Activated naive CD8-positive, alpha-beta T cell treated with anti-CD3 and anti-CD28 coated beads, Interleukin-2, amount 10 ng/mL, durations not matched to agents 7 days and 5 days (primary cell): ENCODE data around the gene SNX7. TPM values are rescaled to one million over a fixed set of nuclear protein-coding genes. Genes with fewer than 3 reads are reported as not detected.

Source experiments
- ATAC-seq: fragments of 150-1000 bp; cut with Tn5 transposase; one replicate; pipeline ENCODE4 v1.10.0; 2021; ENCODE audit warnings: low read depth, moderate library complexity
- POLR2A ChIA-PET: fragments of 350-600 bp; sonication (Branson Sonifier 250); formaldehyde crosslinking; loops from one replicate; lab custom pipeline; 2021; ENCODE audit warnings: antibody characterized with exemption; lab: Charles Lee
- DNase-seq: peaks from one replicate; pipeline ENCODE4 v3.0.0; 2021
- H3K27ac Mint-ChIP-seq: one replicate; pipeline ENCODE4 v1.8.0; 2022; ENCODE audit warnings: mild to moderate bottlenecking, mixed read lengths
- H3K27me3 Mint-ChIP-seq: one replicate; pipeline ENCODE4 v1.8.0; 2022; ENCODE audit warnings: mild to moderate bottlenecking, moderate library complexity, mixed read lengths
- H3K36me3 Mint-ChIP-seq: one replicate; pipeline ENCODE4 v1.8.0; 2021; ENCODE audit warnings: mild to moderate bottlenecking, mixed read lengths
- H3K4me1 Mint-ChIP-seq: one replicate; pipeline ENCODE4 v1.8.0; 2021; ENCODE audit warnings: mixed read lengths
- H3K4me3 Mint-ChIP-seq: one replicate; pipeline ENCODE4 v1.8.0; 2022; ENCODE audit warnings: mild to moderate bottlenecking, moderate library complexity, mixed read lengths
- H3K9me3 Mint-ChIP-seq: one replicate; pipeline ENCODE4 v1.8.0; 2021; ENCODE audit warnings: mixed read lengths
- total RNA-seq, 2 experiments: library from RNA; stranded (reverse); gene quantifications; one replicate each; pipeline ENCODE4 v1.2.3, GENCODE V29; 2021

The SNX7 gene
- total RNA-seq, 2 experiments from 2014 or later: not detected

DNA sequence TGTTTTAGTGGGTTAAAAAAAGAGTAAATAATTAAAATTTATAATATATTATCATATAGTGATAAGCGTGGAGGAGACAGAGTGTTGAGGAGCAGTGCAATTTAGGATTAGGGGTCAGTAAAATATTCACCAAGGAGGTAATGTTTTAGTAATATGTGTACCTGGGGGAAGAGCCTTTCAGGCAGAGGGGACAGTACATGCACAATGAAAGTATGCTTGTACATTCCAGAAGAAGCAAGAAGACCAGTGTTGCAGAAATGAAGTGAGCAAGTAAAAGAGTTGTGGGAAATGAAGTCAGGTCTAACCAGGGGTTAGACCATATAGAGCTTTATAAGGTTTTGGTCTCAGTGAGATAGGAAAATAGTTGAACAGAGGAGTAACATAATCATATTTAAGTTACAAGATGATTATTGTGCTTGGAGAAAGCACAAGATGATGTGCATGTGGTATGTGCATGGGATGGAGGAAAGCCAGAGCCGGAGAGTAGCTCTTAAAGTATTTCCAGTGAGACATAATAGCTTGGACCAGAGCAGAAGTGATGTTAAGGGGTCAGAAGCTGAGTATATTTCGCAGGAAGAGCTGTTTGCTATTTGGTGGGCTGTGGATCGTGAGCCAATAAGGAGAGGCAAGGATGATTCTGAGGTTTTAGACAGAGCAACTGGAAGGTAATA, 44.8 kb downstream of the SNX7 start:
- Mint-ChIP-seq H3K4me3 (no peak overlapping the region), H3K4me1 (no peaks in the 10 kb centered on the region), H3K27me3 (peaks cover 2% of the 10 kb centered on the region), H3K36me3 (no peaks in the 10 kb centered on the region), H3K27ac (no peak overlapping the region), H3K9me3 (no peaks in the 10 kb centered on the region)
- ATAC-seq (no peak), DNase-seq (no peak)
- POLR2A ChIA-PET: no interaction called here

DNA sequence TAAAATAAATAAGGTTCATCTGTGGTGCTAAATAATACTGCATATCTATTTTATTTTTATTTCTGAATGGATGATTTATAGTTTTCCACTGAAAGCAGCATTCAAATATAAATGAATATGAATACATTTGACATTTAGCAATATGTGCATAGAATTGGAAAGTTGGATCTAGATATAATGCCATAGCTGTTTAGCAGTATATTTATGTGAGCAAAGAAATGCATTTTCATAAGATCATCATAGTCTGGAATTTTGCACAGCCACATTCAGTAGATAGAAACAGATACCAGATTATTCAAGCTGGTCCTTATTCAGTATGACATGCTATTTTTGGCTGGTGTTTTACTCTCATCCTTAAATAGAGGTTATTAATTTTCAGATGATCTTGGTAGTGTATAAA, 46.0 kb downstream of the SNX7 start:
- ATAC-seq: no peak

DNA sequence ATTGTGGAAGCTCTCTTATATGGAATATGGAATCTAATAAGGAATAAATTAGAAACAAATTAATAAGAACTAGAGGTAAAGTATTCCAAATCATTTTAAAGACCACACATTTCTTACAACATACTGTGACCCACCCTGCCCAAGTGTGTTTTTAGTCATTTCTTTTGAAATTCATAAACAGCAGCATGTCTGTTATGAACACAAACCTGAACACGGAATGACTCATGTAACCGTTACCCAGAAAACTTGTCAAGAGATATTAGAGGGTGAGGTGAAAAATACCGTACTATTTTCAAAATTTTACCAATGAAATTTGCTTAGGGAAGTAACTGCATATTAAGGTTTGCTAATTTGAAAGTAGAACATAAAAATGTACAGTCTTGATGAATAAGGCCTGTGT, 48.4 kb downstream of the SNX7 start:
- H3K27me3 Mint-ChIP-seq: peaks cover 2% of the 10 kb centered on the region
- no peaks in the 10 kb centered on the region for H3K36me3 Mint-ChIP-seq
- H3K4me1 Mint-ChIP-seq: no peaks in the 10 kb centered on the region
- POLR2A ChIA-PET: no interaction called here
- ATAC-seq: no peak
- H3K9me3 Mint-ChIP-seq: no peaks in the 10 kb centered on the region
- DNase-seq: no peak
- no peak overlapping the region for H3K27ac Mint-ChIP-seq
- H3K4me3 Mint-ChIP-seq: no peak overlapping the region

More for the DNA sequence above, 46.0 kb downstream of the SNX7 start:
- Mint-ChIP-seq H3K4me3 (no peak overlapping the region), H3K4me1 (no peaks in the 10 kb centered on the region), H3K9me3 (no peaks in the 10 kb centered on the region), H3K36me3 (no peaks in the 10 kb centered on the region), H3K27ac (no peak overlapping the region), H3K27me3 (peaks cover 2% of the 10 kb centered on the region)
- POLR2A ChIA-PET: no interaction called here
- no peak for DNase-seq

DNA sequence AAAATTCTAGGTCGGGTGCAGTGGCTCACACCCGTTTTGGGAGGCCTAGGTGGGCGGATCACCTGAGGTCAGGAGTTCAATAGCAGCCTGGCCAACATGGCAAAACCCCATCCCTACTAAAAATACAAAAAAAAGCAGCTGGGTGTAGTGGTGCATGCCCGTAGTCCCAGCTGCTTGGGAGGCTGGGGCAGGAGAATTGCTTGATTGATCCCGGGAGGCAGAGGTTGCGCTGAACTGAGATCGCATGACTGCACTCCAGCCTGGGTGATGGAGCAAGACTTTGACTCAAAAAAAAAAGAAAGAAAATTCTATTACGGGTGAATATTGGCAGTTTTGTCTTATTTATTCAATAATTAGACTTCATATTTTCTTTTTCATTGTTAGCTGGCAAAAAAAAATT, 62.1 kb downstream of the SNX7 start:
- H3K27me3 Mint-ChIP-seq: peaks cover 3% of the 10 kb centered on the region
- POLR2A ChIA-PET: no interaction called here
- no peak for DNase-seq

DNA sequence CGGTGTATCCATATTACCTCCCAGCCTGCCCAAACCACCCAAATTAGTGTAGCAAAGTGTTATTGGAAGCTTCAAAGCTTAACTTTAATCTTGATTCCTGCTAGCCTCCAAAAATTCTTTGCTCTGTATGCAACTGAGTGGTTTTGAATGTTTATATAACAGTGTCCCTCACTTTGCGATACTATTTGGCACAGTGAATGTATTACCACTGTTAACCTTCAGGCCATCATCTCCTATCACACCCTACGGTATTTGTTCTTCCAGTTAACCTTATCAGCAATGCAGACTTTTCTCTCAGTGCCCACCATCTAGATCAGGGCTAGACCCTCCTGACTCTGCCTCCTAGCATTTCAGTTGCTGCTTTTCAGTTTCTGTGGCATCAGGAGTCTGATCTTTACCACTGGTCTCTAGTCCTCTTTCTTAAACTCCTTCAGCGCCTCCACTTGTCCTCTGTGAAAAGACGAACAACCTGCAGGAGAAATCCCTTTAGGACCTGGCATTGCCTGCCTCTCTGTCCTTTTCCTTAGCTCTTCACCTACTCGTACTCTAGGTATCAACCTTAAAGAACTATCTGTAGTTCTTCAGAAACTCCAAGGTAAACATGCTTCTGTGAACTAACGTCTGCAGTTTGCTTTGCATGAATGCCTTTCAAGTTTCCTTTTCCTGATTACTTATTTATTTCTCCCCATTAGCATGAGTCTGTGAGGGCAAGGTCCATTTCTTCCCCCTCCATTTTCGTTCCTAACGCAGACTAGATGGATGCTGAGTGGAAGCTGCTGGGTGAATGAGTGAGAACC, 71.7 kb downstream of the SNX7 start:
- H3K36me3 Mint-ChIP-seq: no peaks in the 10 kb centered on the region
- no peaks in the 10 kb centered on the region for H3K9me3 Mint-ChIP-seq
- H3K4me3 Mint-ChIP-seq: no peak overlapping the region
- no peak for ATAC-seq
- no peak overlapping the region for H3K27ac Mint-ChIP-seq
- H3K4me1 Mint-ChIP-seq: no peaks in the 10 kb centered on the region
- POLR2A ChIA-PET: no interaction called here
- peaks cover 3% of the 10 kb centered on the region for H3K27me3 Mint-ChIP-seq
- no peak for DNase-seq

More for the DNA sequence above, 62.1 kb downstream of the SNX7 start:
- Mint-ChIP-seq H3K9me3 (no peaks in the 10 kb centered on the region), H3K36me3 (no peaks in the 10 kb centered on the region), H3K27ac (no peak overlapping the region), H3K4me1 (no peaks in the 10 kb centered on the region), H3K4me3 (no peak overlapping the region)
- ATAC-seq: no peak

DNA sequence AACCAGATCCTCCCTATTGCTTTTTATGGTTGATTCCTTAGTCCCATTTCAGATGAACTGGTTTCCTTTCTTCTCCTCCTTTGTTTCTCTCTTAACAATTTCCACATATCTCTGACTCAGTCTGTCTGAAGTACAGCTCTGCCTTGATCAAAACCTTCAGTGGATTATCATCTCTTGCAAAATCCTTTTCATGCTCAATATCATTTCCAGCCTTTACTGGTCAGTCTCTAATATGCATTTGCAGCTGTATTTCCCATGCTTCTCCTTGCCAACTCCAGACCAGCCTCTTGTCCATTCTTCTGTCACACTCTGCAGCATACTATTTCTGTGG, 72.2 kb downstream of the SNX7 start:
- H3K4me1 Mint-ChIP-seq: no peaks in the 10 kb centered on the region
- DNase-seq (no peak), ATAC-seq (no peak)
- no peaks in the 10 kb centered on the region for H3K9me3 Mint-ChIP-seq
- H3K36me3 Mint-ChIP-seq: no peaks in the 10 kb centered on the region
- H3K4me3 Mint-ChIP-seq: no peak overlapping the region
- H3K27me3 Mint-ChIP-seq: peaks cover 3% of the 10 kb centered on the region
- no peak overlapping the region for H3K27ac Mint-ChIP-seq
- POLR2A ChIA-PET: no interaction called here

DNA sequence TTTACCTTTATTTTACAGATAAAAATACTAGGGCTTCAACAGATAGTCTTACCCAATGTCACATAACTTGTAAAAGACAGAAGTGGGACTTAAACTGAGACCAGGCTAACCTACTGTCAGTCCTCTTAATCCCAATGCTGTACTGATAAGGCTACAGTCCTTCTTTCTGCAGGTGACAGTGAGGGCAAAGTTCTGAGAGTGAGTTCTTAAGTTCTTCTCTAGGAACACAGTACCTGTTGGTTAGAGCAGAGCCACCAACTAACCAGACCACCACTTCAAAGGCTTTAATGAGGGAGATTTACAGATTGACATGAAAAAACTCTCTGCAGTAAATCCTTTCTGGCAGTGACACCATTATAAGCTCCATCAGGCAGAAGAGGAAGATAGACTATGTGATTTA, 74.2 kb downstream of the SNX7 start:
- Mint-ChIP-seq H3K9me3 (no peaks in the 10 kb centered on the region), H3K27ac (no peak overlapping the region), H3K4me3 (no peak overlapping the region), H3K27me3 (peaks cover 7% of the 10 kb centered on the region), H3K36me3 (no peaks in the 10 kb centered on the region), H3K4me1 (no peaks in the 10 kb centered on the region)
- DNase-seq (no peak), ATAC-seq (no peak)
- POLR2A ChIA-PET: no interaction called here

DNA sequence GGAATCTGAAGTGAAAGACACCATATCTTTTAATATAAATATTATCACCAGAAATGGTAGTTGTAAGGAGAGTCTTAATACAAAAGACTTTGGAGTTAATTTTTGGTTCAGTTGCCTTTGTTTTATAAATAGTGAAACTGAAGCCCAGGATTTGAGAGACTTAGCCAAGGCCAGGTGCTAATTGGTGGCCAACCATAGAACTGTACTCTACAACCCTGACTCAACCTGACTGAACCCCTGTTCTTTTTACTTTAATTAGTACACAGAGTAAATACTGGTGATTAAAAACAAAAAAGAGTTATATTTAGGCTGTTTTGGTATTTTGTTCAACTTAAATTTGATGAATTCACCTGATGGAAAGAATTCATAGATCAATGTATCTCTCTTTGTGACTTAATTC, 76.3 kb downstream of the SNX7 start:
- Mint-ChIP-seq H3K9me3 (no peaks in the 10 kb centered on the region), H3K27me3 (peaks cover 7% of the 10 kb centered on the region), H3K27ac (no peak overlapping the region), H3K36me3 (no peaks in the 10 kb centered on the region), H3K4me1 (no peaks in the 10 kb centered on the region), H3K4me3 (no peak overlapping the region)
- ATAC-seq (no peak), DNase-seq (no peak)
- POLR2A ChIA-PET: no interaction called here

DNA sequence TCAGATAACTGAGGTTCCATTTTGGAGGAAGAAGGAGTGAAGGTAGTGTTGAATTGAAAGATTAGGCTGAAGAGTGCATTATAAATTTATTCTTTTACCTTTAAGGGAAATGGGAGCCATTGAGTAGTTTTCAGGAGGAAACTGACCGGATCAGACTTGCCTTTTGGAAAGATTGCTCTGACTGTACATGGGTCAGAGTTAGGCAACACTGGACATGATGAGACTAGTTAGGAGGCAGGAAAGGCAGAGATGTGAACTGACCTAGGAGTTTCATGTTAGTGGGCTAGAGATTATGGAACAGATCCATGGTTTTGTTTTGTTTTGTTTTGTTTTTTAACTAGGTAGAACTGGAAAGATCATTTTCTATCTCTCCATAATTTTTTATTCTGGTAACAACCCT, 78.2 kb downstream of the SNX7 start:
- POLR2A ChIA-PET: no interaction called here
- no peak overlapping the region for H3K4me3 Mint-ChIP-seq
- H3K27me3 Mint-ChIP-seq: peaks cover 10% of the 10 kb centered on the region
- no peaks in the 10 kb centered on the region for H3K9me3 Mint-ChIP-seq
- H3K27ac Mint-ChIP-seq: no peak overlapping the region
- H3K4me1 Mint-ChIP-seq: no peaks in the 10 kb centered on the region
- DNase-seq (no peak), ATAC-seq (no peak)
- no peaks in the 10 kb centered on the region for H3K36me3 Mint-ChIP-seq

DNA sequence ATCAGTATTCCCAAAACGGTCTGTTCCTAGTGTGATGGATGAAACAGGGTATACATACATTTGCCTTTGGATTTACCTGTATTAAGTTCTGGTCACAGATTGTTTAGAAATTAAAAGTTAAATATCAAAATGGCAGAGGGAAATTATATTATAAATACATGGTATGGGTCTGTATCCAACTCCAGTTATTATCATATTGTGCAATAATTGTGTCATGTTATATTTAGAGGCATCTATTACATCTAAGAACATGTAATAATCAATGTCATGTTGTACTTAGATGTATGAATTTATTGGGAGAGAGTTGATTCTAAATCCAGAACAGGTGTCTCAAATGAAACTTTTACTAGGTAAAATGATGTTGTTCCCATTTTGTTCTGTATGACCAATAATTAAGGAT, 79.6 kb downstream of the SNX7 start:
- ATAC-seq (no peak), DNase-seq (no peak)
- Mint-ChIP-seq H3K27me3 (peaks cover 10% of the 10 kb centered on the region), H3K36me3 (no peaks in the 10 kb centered on the region), H3K4me3 (no peak overlapping the region), H3K27ac (no peak overlapping the region), H3K4me1 (no peaks in the 10 kb centered on the region), H3K9me3 (no peaks in the 10 kb centered on the region)
- POLR2A ChIA-PET: no interaction called here

DNA sequence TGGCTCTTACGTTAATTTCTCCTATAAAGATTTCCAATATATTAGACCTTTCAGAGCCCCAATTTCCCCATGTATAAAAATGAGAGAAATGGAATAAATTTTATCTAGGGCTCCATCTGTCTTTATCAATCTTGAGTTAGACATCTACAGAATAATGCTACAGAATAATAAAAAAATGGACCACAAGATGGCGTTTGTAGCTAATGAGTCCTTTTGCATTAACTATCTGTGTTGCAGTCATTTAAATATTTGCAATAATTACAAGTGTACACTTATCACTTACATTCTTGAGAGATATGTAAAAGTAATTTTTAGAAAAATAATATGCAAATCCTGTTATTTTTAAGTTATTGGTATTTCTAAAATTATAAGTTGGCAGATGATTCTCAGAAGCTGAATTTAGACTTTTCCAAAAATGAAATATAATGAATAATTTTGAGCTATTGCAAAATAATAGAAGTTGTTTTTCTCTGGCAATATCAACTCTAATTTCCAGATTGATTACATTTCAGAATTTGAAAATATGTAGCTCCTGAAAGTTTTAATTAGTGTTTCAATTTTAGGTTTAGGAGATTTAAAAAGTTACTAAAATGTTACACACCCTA, 87.7 kb downstream of the SNX7 start:
- POLR2A ChIA-PET: no interaction called here
- no peaks in the 10 kb centered on the region for H3K9me3 Mint-ChIP-seq
- no peak overlapping the region for H3K27ac Mint-ChIP-seq
- DNase-seq (no peak), ATAC-seq (no peak)
- H3K27me3 Mint-ChIP-seq: peaks cover 4% of the 10 kb centered on the region
- no peak overlapping the region for H3K4me3 Mint-ChIP-seq
- H3K36me3 Mint-ChIP-seq: no peaks in the 10 kb centered on the region
- no peaks in the 10 kb centered on the region for H3K4me1 Mint-ChIP-seq

DNA sequence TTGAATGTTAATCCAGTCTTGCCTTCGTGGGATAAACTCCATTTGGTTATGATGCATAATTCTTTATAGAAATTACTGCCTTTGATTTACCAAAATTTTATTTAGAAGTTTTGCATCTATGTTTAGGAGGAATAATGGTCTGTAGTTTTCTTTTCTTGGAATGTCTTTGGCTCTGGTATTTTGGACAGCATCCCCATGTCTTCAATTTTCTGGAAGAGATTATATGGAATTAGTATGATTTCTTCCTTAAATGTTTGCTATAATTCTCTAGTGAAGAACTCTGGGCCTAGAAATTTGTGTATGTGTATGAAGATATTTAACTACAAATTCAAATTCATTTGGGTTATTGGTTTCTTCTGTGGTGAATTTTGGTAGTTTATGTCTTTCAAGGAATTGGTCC, 92.7 kb downstream of the SNX7 start:
- no peak for ATAC-seq
- POLR2A ChIA-PET: no interaction called here

DNA sequence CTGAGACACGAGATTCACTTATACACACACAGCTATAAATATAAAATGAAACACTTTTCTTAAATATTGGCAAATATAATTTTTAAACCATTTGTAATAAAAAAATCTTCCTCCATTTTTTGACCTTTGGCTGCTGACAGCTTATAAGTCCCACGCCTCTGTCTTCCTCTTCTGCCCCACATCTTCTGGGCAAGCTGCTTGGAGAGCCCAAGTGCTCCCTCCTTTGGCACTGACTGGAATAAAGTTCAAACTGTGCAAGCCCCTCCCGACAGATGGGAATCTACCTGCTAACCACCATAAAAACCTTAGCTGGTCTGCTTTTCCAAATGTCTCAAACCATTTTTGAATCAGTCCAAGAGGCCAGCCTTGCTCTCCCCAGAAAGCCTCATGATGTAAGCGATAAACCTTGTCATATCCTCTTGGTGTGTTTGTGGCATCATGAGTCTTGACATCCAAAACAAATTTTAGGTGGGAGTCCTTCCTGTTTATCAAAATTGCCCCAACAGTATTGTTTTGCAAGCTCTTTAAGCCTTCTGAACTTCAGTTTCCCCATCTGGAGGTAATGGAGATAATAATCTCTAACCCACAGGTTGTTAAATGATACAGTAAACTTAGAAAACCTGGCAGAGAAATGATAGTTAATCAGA, 99.8 kb downstream of the SNX7 start:
- Mint-ChIP-seq H3K27me3 (no peaks in the 10 kb centered on the region), H3K36me3 (no peaks in the 10 kb centered on the region), H3K9me3 (no peaks in the 10 kb centered on the region), H3K4me1 (no peaks in the 10 kb centered on the region), H3K4me3 (no peak overlapping the region), H3K27ac (no peak overlapping the region)
- POLR2A ChIA-PET: no interaction called here
- ATAC-seq: no peak
- no peak for DNase-seq

More for the DNA sequence above, 92.7 kb downstream of the SNX7 start:
- H3K9me3 Mint-ChIP-seq: no peaks in the 10 kb centered on the region
- no peak overlapping the region for H3K27ac Mint-ChIP-seq
- H3K27me3 Mint-ChIP-seq: no peaks in the 10 kb centered on the region
- DNase-seq: no peak
- H3K4me1 Mint-ChIP-seq: no peaks in the 10 kb centered on the region
- no peaks in the 10 kb centered on the region for H3K36me3 Mint-ChIP-seq
- no peak overlapping the region for H3K4me3 Mint-ChIP-seq
